GM20000 (cell line): ENCODE measurements around the gene DERL3.

Experiments used
- DNase-seq: peaks from one replicate; pipeline ENCODE4 v3.0.0; 2012; ENCODE audit warnings: low spot score
- TF ChIP-seq, protein P1 (sequence below): IDR thresholded peaks from 2 replicates; pipeline ENCODE4 v1.5.1; 2012; ENCODE audit warnings: mild to moderate bottlenecking, control low read depth; ENCODE audit errors: extremely low read depth, missing control alignments

Gene DERL3

DNA sequence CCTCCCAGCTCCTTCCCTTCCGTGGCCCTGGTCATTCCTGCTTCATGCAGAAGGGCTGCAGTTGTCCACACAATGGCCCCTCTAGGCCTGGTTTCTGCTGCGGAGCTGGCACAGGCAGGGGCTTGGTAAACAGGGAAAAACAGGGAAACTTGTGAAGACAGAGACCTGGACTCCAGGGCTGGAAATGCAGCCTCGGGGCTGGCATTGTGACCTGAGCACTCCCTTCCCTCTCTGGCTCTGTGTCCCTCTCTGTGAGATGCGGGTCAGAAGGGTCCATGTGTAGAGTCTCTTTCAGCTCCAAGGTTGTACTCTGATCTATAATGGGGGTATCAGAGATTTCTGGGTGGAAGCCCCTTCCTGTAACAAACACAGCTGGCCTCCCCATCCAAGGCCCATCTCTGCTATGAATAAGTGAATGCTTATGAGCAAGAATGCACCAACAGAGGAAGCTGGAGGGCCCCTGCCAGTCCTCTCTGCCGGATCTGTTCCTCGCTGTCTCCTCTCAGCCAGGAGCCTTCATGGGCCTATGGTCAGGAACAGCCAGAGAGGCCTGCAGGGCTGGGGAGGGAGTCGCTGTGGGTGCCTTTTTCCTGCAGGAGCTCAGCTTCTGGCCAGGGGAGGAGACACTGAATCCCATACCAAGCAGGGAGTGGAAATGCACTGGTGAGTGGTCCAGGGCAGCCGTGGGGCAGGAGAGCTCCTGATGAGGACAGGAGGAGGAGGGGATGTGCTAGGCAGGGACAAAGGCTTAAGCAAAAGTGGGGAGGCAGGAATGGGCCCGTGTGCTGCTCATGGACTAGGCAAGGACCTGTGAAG is 6.7 kb upstream of the DERL3 start:
- DNase-seq: no peak
- TF ChIP-seq, protein P1, sequence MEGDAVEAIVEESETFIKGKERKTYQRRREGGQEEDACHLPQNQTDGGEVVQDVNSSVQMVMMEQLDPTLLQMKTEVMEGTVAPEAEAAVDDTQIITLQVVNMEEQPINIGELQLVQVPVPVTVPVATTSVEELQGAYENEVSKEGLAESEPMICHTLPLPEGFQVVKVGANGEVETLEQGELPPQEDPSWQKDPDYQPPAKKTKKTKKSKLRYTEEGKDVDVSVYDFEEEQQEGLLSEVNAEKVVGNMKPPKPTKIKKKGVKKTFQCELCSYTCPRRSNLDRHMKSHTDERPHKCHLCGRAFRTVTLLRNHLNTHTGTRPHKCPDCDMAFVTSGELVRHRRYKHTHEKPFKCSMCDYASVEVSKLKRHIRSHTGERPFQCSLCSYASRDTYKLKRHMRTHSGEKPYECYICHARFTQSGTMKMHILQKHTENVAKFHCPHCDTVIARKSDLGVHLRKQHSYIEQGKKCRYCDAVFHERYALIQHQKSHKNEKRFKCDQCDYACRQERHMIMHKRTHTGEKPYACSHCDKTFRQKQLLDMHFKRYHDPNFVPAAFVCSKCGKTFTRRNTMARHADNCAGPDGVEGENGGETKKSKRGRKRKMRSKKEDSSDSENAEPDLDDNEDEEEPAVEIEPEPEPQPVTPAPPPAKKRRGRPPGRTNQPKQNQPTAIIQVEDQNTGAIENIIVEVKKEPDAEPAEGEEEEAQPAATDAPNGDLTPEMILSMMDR: no peak

DNA sequence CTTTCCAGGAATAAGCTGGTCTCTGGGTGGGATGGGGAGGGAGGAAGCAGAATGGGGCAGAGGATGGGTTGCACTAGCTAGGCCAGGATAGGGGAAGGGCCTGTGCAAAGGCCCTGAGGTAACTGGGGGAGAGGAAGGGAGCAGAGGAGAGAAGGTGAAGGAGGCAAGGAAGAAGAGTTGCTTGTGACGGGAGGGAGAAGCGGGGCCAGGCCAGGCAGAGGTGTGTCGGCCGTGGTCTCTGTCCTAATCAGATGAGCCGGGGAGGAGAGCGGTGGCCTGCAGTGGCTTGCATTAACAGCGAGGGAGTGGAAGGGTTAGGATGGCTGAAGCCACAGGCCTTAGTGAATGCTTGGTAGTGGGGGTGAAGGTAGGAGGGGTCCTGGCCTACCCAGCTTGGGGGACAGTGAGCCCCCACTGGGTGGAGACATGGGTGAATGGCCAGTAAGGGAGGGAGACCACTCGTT is 6.0 kb upstream of the DERL3 start:
- TF ChIP-seq, protein P1: no peak
- no peak for DNase-seq

DNA sequence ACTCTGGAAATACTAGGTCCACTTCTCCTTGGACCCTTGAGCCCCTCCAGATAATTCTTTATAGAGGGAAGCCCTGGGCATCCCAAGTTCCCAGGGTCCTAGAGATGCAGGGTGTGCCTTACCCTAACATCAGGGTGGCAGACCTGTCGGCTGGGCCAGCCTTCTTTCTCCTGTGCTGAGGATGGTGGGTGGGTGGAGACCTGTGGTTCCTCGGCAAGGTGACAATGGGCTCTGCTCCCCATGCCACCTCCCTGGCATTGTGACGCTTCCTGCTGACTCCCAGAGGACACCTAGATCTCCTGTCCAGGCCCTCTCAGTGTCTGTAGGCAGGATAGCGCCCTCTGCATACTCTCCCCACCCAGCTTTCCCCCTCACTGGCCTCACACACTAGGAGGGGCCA is 3.8 kb upstream of the DERL3 start:
- TF ChIP-seq, protein P1: no peak
- DNase-seq: no peak

DNA sequence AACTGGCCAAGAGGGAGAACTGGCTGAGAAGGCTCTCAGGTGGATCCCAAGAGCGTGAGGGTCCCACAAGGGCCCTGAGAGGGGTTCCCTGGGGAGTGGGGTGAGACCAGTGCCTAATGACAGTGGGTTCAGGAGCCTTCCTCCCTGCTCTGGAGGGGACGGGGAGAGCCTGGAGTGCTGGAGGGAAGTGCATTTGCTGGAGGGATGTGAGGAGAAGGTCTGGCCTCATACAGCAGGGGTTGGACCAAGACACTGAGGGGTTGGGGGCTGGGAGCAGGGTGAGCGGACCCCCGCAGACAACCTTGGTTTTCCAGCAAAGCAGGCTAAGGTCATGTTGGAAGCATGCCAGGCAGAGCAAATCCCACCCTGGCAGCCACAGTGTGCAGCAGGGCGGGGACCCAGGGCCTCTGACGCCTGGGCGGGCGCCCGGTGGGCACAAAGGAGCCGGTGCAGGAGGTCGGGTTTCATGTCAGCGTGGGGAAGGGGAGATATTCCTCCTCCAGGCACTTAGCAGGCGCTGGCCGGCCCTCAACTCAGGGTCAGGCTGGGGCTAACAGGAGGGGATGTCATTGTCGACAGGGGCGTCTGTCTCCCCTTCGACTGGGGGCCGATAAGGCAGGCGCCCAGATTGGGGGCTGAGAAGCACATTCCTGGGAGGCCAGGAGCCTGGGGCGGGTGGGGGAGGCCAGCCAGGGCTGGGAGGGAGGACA is 3.1 kb upstream of the DERL3 start:
- no peak for DNase-seq
- TF ChIP-seq, protein P1: no peak

DNA sequence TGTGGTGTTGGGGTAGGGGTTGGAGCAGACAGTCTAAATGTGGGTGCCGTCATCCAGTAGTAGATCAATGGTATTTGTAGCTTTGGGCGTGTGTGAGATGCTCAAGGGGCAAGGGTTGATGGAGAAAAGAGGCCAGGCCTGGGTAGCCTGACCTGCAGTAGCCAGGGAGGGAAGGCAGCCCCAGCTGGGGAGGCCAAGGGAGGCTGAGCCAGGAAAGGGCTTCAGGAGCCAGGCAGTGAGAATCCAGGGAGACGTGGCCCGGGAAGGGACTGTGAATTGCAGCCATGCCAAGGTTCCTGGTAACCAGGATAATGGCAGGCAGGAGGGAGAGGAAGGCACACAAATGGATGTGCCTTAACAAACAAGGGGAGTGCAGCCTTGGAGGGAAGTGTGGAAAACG is 2.5 kb upstream of the DERL3 start:
- no peak for DNase-seq
- TF ChIP-seq, protein P1: no peak

DNA sequence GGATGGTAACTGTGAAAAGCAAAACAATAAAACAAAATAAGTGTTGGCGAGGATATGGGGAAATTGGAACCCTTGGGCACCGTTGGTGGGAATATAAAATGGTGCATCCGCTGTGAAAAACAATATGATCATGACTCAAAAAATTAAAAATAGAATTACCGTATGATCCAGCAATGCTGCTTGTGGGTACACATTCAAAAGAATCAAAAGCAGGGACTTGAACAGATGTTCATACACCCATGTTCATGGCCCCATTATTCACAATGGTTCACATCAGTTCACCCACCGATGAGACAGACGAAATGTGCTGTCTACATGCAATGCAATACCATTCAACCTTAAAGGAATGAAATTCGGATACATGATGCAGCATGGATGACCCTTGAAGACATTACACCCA is 1.2 kb upstream of the DERL3 start:
- TF ChIP-seq, protein P1: no peak
- DNase-seq: no peak

DNA sequence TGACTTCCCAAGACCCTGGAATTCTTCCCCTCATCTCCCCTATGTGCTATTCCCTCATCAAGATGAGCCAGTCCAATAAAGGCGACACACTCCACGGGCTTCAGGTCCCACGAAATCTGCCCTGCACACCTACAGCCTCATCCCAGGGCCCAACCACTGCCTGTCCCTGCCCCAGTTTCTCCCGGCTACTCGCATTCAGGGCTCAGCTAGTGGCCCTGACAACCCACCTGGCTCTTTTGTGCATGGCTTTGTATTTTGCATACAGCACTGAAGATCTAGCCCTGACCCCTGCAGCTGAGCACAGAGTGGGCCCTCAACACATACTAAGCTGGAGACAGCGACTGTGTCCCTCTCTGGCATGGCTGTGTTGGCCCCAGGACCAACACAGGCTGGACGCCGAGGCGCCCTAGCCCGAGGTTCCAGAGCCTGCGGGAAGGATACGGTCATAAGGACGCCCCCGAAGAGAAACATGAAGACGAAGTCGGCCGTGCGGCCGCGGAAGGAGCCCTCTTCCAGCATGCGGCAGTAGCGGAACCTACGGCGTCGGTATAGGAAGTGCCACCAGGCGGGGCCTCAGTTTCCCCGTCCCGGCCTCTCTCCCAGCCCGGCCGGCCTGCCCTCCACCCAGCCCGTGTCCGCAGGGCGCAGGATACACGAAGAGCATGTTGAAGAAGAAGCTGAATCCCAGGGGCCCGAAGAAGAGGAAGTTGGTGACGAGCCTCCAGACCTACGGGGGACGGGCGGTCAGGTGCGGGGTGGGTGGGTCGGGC is 710 bp downstream of the DERL3 start:
- TF ChIP-seq, protein P1: no peak
- no peak for DNase-seq
